A549 (cell line): ENCODE results near the gene TRAK1. TPM values are rescaled to one million over a fixed set of nuclear protein-coding genes. Genes with fewer than 3 reads are reported as not detected.

Experiments used
- ATAC-seq, 2 experiments: fragments of 200-7000 bp in 1 of 2; fragments of >200 bp in 1 of 2; cut with Nextera tagmentation in 1 of 2; cut with Tn5 transposase in 1 of 2; 3 replicates each; pipeline versions ENCODE4 v1.8.0 to v1.9.1; 2018 to 2020; ENCODE audit warnings: mild to moderate bottlenecking in 1 of 2, moderate library complexity in 1 of 2
- CTCF ChIA-PET: fragments of 300-600 bp; sonication (Branson Sonifier 250); formaldehyde crosslinking; extraction: SDS; loops from one replicate; lab custom pipeline; 2021; ENCODE audit warnings: antibody characterized with exemption, inconsistent platforms; lab: Yijun Ruan, JAX
- POLR2A ChIA-PET: fragments of 350-600 bp; formaldehyde crosslinking; extraction: SDS; loops from one replicate; lab custom pipeline; 2021; ENCODE audit warnings: antibody characterized with exemption, inconsistent platforms; lab: Yijun Ruan, JAX
- DNase-seq, 2 experiments: peaks; one replicate each; pipeline versions ENCODE4 v3.0.0 to v3.0.0-alpha.2; 2011 to 2016; ENCODE audit warnings: low read depth in 1 of 2, low spot score in 1 of 2
- FAIRE-seq: peaks from 2 replicates; lab custom pipeline; 2011; peaks lifted over from hg19 to GRCh38; lab: Jason Lieb, UNC
- H3K27ac ChIP-seq, 2 experiments: fragments of >200 bp; sonication (Bioruptor Twin); formaldehyde crosslinking; 3 replicates each; pipeline ENCODE4 v1.5.1; 2016 to 2017
- H3K4me1 ChIP-seq: fragments of >200 bp; sonication (Bioruptor Twin); formaldehyde crosslinking; 3 replicates; pipeline ENCODE4 v1.6.1; 2016
- H3K4me2 ChIP-seq: fragments of >200 bp; sonication (Bioruptor Twin); formaldehyde crosslinking; 3 replicates; pipeline ENCODE4 v1.6.1; 2016
- H3K4me3 ChIP-seq: fragments of >200 bp; sonication (Bioruptor Twin); formaldehyde crosslinking; 3 replicates; pipeline ENCODE4 v1.5.1; 2016
- H3K9me3 ChIP-seq: fragments of >200 bp; sonication (Bioruptor Twin); formaldehyde crosslinking; 3 replicates; pipeline ENCODE4 v1.6.1; 2016
- ATOH8 ChIP-seq: fragments of 250-450 bp; sonication (Bioruptor Pico); IDR thresholded peaks from 2 replicates; pipeline ENCODE4 v1.5.0; 2020; ENCODE audit warnings: low read depth, mild to moderate bottlenecking, moderate library complexity
- CBX2 ChIP-seq: fragments of 200-600 bp; sonication (generic); IDR thresholded peaks from 2 replicates; pipeline ENCODE4 v1.6.1; 2016; ENCODE audit warnings: low read depth, mild to moderate bottlenecking, borderline replicate concordance
- CEBPB ChIP-seq, 2 experiments: fragments of >200 bp in 1 of 2; sonication (Bioruptor Twin) in 1 of 2; formaldehyde crosslinking in 1 of 2; IDR thresholded peaks; 2 replicates each; pipeline ENCODE4 v1.6.1; 2012 to 2016
- CHD2 ChIP-seq: fragments of 150-350 bp; IDR thresholded peaks from 2 replicates; pipeline ENCODE4 v1.6.1; 2014; ENCODE audit warnings: low read length; ENCODE audit not compliant: partially characterized antibody
- CHD4 ChIP-seq: fragments of 200-600 bp; sonication (generic); IDR thresholded peaks from 2 replicates; pipeline ENCODE4 v1.6.1; 2016; ENCODE audit warnings: antibody characterized with exemption, mild to moderate bottlenecking, borderline replicate concordance
- EHF ChIP-seq: fragments of 250-450 bp; sonication (Bioruptor Pico); IDR thresholded peaks from 2 replicates; pipeline ENCODE4 v1.5.0; 2020; ENCODE audit warnings: mild to moderate bottlenecking
- ELK1 ChIP-seq: fragments of 150-350 bp; IDR thresholded peaks from 2 replicates; pipeline ENCODE4 v1.6.1; 2014; ENCODE audit warnings: low read depth, mild to moderate bottlenecking, low read length
- FOXS1 ChIP-seq: fragments of 250-450 bp; sonication (Bioruptor Pico); IDR thresholded peaks from 2 replicates; pipeline ENCODE4 v1.5.0; 2020; ENCODE audit warnings: mild to moderate bottlenecking, moderate library complexity
- GATA3 ChIP-seq: IDR thresholded peaks from 2 replicates; pipeline ENCODE4 v1.6.1; 2012; ENCODE audit warnings: borderline replicate concordance
- HES2 ChIP-seq: fragments of >200 bp; sonication (Bioruptor Twin); formaldehyde crosslinking; IDR thresholded peaks from 2 replicates; pipeline ENCODE4 v1.6.1; 2016
- HEYL ChIP-seq: fragments of 250-450 bp; sonication (Bioruptor Pico); IDR thresholded peaks from 2 replicates; pipeline ENCODE4 v1.8.0; 2021; ENCODE audit warnings: mild to moderate bottlenecking, moderate library complexity
- HOXB13 ChIP-seq: fragments of 250-450 bp; sonication (Bioruptor Pico); IDR thresholded peaks from 2 replicates; pipeline ENCODE4 v1.5.0; 2020; ENCODE audit warnings: low read depth, mild to moderate bottlenecking, moderate library complexity
- KDM1A ChIP-seq: fragments of 200-600 bp; sonication (generic); IDR thresholded peaks from 2 replicates; pipeline ENCODE4 v1.6.1; 2016; ENCODE audit warnings: low read depth, mild to moderate bottlenecking
- MAX ChIP-seq: IDR thresholded peaks from 2 replicates; pipeline ENCODE4 v1.6.1; 2012
- MYC ChIP-seq: IDR thresholded peaks from 2 replicates; pipeline ENCODE4 v1.6.1; 2012; ENCODE audit warnings: mild to moderate bottlenecking, inconsistent platforms, low read length, improper control_type of control experiment, borderline replicate concordance
- NFE2L2 ChIP-seq: fragments of 150-350 bp; conservative IDR thresholded peaks from 2 replicates; pipeline ENCODE4 v1.6.1; 2014; ENCODE audit warnings: low read length
- NR3C1 ChIP-seq: fragments of >200 bp; sonication (Bioruptor Twin); formaldehyde crosslinking; IDR thresholded peaks from 3 replicates; pipeline ENCODE4 v1.6.1; 2017
- POLR2AphosphoS2 ChIP-seq: conservative IDR thresholded peaks from 2 replicates; pipeline ENCODE4 v1.6.1; 2012; ENCODE audit warnings: low read length, improper control_type of control experiment, inconsistent platforms
- RAD21 ChIP-seq, 2 experiments: fragments of >200 bp in 1 of 2; sonication (Bioruptor Twin) in 1 of 2; formaldehyde crosslinking in 1 of 2; IDR thresholded peaks in 1 of 2; conservative IDR thresholded peaks in 1 of 2; 2 replicates in 1 of 2; 3 replicates in 1 of 2; pipeline ENCODE4 v1.6.1; 2012 to 2018; ENCODE audit warnings: inconsistent platforms in 1 of 2
- RCOR1 ChIP-seq: fragments of 150-350 bp; IDR thresholded peaks from 2 replicates; pipeline ENCODE4 v1.6.1; 2014; ENCODE audit warnings: antibody characterized with exemption, low read length, low read depth
- RFX5 ChIP-seq: fragments of 450-650 bp; IDR thresholded peaks from 2 replicates; pipeline ENCODE4 v1.7.1; 2014; ENCODE audit warnings: antibody characterized with exemption, mild to moderate bottlenecking, moderate library complexity
- RNF2 ChIP-seq: fragments of 200-600 bp; sonication (generic); IDR thresholded peaks from 2 replicates; pipeline ENCODE4 v1.6.1; 2016; ENCODE audit warnings: low read depth, mild to moderate bottlenecking, antibody characterized with exemption, moderate library complexity, borderline replicate concordance
- TFCP2L1 ChIP-seq: fragments of 250-450 bp; sonication (Bioruptor Pico); IDR thresholded peaks from 2 replicates; pipeline ENCODE4 v1.5.0; 2021; ENCODE audit warnings: mild to moderate bottlenecking
- TP53 ChIP-seq: fragments of 250-450 bp; sonication (Bioruptor Pico); IDR thresholded peaks from 2 replicates; pipeline ENCODE4 v1.5.0; 2021; ENCODE audit warnings: mild to moderate bottlenecking, moderate library complexity
- ZFP36 ChIP-seq: fragments of 450-650 bp; IDR thresholded peaks from 2 replicates; pipeline ENCODE4 v1.6.1; 2014; ENCODE audit warnings: borderline replicate concordance; ENCODE audit not compliant: partially characterized antibody
- ZNF302 ChIP-seq: fragments of 250-450 bp; sonication (Bioruptor Pico); IDR thresholded peaks from 2 replicates; pipeline ENCODE4 v1.9.0; 2021; ENCODE audit warnings: inconsistent platforms, mild to moderate bottlenecking, moderate library complexity
- ZSCAN20 ChIP-seq: fragments of 250-450 bp; sonication (Bioruptor Pico); IDR thresholded peaks from 2 replicates; pipeline ENCODE4 v1.8.0; 2022; ENCODE audit warnings: mild to moderate bottlenecking, moderate library complexity
- WGBS: methylation state at CpG from one replicate; pipeline ENCODE4 v1.1.6; 2017; ENCODE audit errors: missing lambda C conversion rate; 5-methylcytosine and 5-hydroxymethylcytosine counted together
- polyA plus RNA-seq, 4 experiments: library from polyadenylated mRNA; depleted of rRNA in 3 of 4; stranded (reverse); fragments of >200 nt; fragmentation: RNase III in 1 of 4; extraction: RNeasy Plus Mini Kit Qiagen cat#74134 plus additional on column Dnase treatment in 1 of 4; gene quantifications; 2 replicates in 3 of 4; 3 replicates in 1 of 4; pipeline ENCODE4 v1.2.3, GENCODE V29; 2011 to 2017

Gene TRAK1
- polyA plus RNA-seq, 2 of the 4 experiments (the other 2 are of a cell fraction) = 12.2 to 22.3 TPM

- Histone ChIP-seq H3K9me3 (no peaks in the 10 kb centered on the region), H3K4me2 (no peak overlapping the region), H3K4me1 (peaks cover 20% of the 10 kb centered on the region), H3K27ac (no peak overlapping the region), H3K4me3 (no peak overlapping the region)
- FAIRE-seq (no peak), DNase-seq (no peak), ATAC-seq (no peak)
- POLR2A ChIA-PET = no interaction called here
- TF ChIP-seq ZSCAN20 (CRISPR knock-in tag) (no peak), CBX2 (no peak), TP53 (CRISPR knock-in tag) (no peak), HEYL (CRISPR knock-in tag) (no peak), CEBPB (IDR thresholded peaks at IDR 0.05) (no peak), RFX5 (no peak), EHF (CRISPR knock-in tag) (no peak), RCOR1 (no peak), ELK1 (no peak), NFE2L2 (no peak), RAD21 (conservative IDR thresholded peaks at IDR 0.05 in 1 of 2, IDR thresholded peaks at IDR 0.05 in 1 of 2) (no peak), RNF2 (no peak), HOXB13 (CRISPR knock-in tag) (no peak)
- 65% methylated on average over 3 of the region's 3 CpGs for WGBS
- CTCF ChIA-PET = interaction anchor here (0.7 to 2.1 kb wide), 3 partner anchors 8 to 65 kb away, joined by 4 to 9 read pairs (median 4); no protein-coding TSS in a partner anchor
Measured at GRCh38 chr3:42182555-42182954, 91.4 kb downstream of the TRAK1 start.

GRCh38 chr3:42183991-42184632 is 93.0 kb downstream of the TRAK1 start:
- FAIRE-seq = no peak
- WGBS = 74% methylated on average over 3 of the region's 3 CpGs

GRCh38 chr3:42184651-42185443 is 93.7 kb downstream of the TRAK1 start:
- DNase-seq (no peak), ATAC-seq (no peak)

More at GRCh38 chr3:42183991-42184632, 93.0 kb downstream of the TRAK1 start:
- no peak for DNase-seq
- Histone ChIP-seq H3K9me3 (no peaks in the 10 kb centered on the region), H3K27ac (no peak overlapping the region), H3K4me3 (no peak overlapping the region)
- CTCF ChIA-PET = interaction anchor here (1.6 kb wide), 1 partner anchor 66 kb away, joined by 4 read pairs; no protein-coding TSS in a partner anchor
- ATAC-seq = no peak
- no peak for TF ChIP-seq NR3C1
- no peak for TF ChIP-seq POLR2AphosphoS2
- no peak for TF ChIP-seq CEBPB (IDR thresholded peaks at IDR 0.05)
- no peak for TF ChIP-seq FOXS1 (CRISPR knock-in tag)
- TF ChIP-seq, all 56 proteins: peak for 0
- H3K4me1 ChIP-seq = peaks cover 11% of the 10 kb centered on the region
- POLR2A ChIA-PET = no interaction called here
- H3K4me2 ChIP-seq = no peak overlapping the region

More at GRCh38 chr3:42184651-42185443, 93.7 kb downstream of the TRAK1 start:
- WGBS = 85% methylated on average over 23 of the region's 23 CpGs
- Histone ChIP-seq H3K27ac (no peak overlapping the region), H3K4me3 (no peak overlapping the region), H3K4me2 (no peak overlapping the region), H3K9me3 (no peaks in the 10 kb centered on the region), H3K4me1 (peaks cover 4% of the 10 kb centered on the region)
- no peak for TF ChIP-seq KDM1A
- no peak for TF ChIP-seq CHD2
- TF ChIP-seq GATA3 = no peak
- no peak for TF ChIP-seq HEYL (CRISPR knock-in tag)
- TF ChIP-seq CHD4 = no peak
- TF ChIP-seq ZNF302 (CRISPR knock-in tag) = no peak
- no peak for TF ChIP-seq ZFP36
- no peak for TF ChIP-seq TFCP2L1 (CRISPR knock-in tag)
- no peak for TF ChIP-seq HES2
- TF ChIP-seq MYC = no peak
- TF ChIP-seq ATOH8 (CRISPR knock-in tag) = no peak
- no peak for TF ChIP-seq MAX
- POLR2A ChIA-PET = interaction anchor here (0.7 kb wide), 1 partner anchor 11 kb away, joined by 5 read pairs; no protein-coding TSS in a partner anchor
- CTCF ChIA-PET = interaction anchor here (1.5 to 2.5 kb wide), 3 partner anchors 65 to 85 kb away, joined by 3 to 9 read pairs (median 4); no protein-coding TSS in a partner anchor
- no peak for FAIRE-seq
